Stimulated activated CD4-positive, alpha-beta T cell treated with anti-CD3 and anti-CD28 coated beads, Interleukin-1b, Interleukin-23, amount 100 ng/mL, for 24 hours (primary cell): ENCODE data around the gene SDC1.

ENCODE experiments used
- DNase-seq, 4 experiments: peaks; one replicate each; pipeline ENCODE4 v3.0.0-alpha.2; 2020; ENCODE audit warnings: low read depth in 4 of 4, low spot score in 1 of 4

SDC1 gene

GRCh38 chr2:20229322-20230113 is 4.6 kb upstream of the SDC1 start:
- no peak for DNase-seq

GRCh38 chr2:20227894-20228505 is 3.1 kb upstream of the SDC1 start:
- no peak for DNase-seq

GRCh38 chr2:20226152-20226545 is 1.2 kb upstream of the SDC1 start:
- DNase-seq: no peak

- peak in 1 of 4 experiments; percentile 24 for DNase-seq
Measured at GRCh38 chr2:20225294-20226151, 593 bp upstream of the SDC1 start.

DNA sequence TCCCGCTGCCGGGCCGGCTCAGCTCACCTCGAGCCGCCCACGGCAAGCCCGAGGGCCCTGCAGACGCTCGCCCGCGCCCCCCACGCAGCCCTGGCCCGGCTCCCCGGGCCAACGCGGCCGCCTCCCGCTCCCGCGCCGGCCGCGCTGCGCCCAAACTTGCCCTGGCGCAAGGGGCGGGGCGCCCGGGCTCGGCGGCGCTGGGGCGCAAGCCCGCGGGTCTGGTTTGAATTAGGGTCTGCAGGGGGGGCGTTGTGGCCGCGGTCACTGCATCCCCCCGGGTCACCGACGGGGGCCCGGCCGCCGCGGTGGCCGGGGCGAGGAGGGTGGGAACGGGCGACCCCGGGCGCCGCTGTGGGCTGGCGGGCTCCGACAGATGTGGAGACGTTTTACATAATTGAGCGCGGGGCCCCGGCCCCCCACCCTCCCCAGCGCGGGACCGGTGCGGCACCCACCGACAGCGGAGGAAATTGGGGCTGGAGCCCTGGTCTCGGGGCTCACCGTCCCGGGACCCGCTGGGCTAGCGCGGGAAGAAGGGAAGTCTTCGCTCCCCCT is 690 bp downstream of the SDC1 start:
- no peak for DNase-seq

DNA sequence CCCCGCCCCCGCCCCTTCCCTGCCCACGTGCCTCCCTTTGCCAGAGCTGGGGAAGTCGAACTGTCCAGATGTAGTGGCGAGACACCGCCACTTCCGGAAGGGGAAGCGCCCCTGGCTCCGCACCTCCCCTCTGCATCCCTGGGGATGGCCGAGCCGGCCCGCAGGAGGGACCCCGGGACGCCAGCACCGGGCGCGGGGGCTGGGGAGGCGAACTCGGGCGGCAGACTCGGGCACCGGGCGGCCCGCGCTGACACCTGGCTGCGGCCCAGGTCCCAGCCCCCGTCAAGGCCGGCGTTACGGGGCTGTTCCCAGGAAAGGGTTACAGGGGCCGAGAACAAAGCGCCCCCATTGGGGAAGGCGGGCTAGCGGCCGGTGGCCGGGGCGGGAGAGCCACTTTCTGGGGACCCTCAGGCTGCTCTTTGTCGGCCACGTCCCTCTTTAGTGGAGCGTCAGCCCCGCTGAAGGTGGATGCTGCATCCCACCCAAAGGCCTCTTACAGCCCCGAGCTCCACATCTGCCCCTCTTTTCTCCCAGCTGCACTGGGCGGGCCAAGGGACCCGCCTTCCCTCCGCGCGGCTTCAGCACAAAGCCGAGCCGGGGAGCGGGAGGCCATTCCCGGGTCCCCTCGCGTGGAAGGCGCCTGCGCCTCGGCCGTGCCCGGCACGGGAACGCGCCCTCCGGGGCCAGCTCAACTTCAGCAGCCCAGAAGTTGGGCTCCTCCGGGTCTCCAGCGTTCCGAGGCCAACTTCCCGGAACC is 1.3 kb downstream of the SDC1 start:
- DNase-seq: no peak

- DNase-seq: no peak
Measured at GRCh38 chr2:20222769-20223406, 2.0 kb downstream of the SDC1 start.

- no peak for DNase-seq
Measured at GRCh38 chr2:20222014-20222768, 2.7 kb downstream of the SDC1 start.

DNA sequence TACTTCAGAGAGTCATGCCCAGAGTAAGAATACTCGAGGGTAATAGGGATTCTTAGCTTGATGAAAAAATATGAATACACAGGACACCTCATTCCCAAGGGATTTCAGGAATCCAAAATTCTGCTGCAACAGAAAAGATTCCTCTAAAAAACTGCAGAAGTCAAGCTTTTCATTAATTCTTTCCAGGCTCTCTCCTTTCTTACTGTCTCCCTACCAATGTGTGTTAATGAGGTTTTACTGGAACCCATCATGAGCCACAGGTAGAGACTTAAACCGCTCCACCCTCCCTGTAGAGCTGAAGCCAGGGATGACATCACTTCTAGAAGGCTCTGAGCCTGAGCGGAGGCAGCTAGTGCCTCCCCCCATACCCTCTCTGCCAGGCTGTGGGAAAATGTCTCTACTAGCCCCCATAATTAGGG is 3.4 kb downstream of the SDC1 start:
- DNase-seq: no peak

DNA sequence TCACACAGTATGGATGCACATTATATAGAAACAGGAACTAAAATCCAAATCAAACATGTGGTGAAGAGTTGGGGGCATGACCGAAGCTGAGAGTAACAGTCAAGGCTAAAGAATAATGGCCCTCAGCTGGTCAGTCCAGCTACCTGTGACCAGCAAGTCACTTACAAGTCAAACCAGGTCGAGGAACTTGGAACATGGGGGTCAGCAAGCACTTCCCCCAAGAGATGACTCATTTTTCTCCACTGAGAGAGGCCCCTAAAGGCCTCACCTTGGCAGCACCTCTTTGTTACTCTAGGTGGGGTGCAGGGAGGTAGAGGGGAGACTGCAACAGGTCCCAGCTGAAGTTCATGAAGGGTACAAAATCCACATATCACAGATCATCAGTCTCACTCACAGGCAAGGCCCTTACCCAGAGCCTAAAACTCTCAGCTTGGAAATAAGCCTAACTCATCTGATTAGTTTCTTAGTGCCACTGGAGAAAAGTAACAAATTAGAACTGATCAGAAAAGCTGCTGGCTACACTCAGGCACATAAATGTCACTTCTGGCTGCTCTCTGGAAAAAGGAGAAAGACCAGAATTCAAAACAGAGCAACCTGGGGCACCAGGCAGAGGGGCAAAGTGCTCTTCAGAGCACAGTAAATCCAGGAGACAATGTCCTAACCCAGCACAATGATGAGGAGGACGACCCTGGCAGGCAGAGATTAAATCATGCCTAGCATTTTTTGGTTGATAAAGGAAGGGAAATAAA is 4.0 kb downstream of the SDC1 start:
- no peak for DNase-seq

- DNase-seq: no peak
Measured at GRCh38 chr2:20219763-20220380, 5.1 kb downstream of the SDC1 start.

- no peak for DNase-seq
Measured at GRCh38 chr2:20218331-20219320, 6.3 kb downstream of the SDC1 start.

GRCh38 chr2:20217041-20217970 is 7.6 kb downstream of the SDC1 start:
- no peak for DNase-seq

- no peak for DNase-seq
Measured at GRCh38 chr2:20216130-20217025, 8.6 kb downstream of the SDC1 start.
